SU-DHL-6 (cell line): Measurements from ENCODE around the gene PRRT4.

Source experiments
- H2AFZ ChIP-seq: fragments of 200-600 bp; sonication (generic); 2 replicates; pipeline ENCODE4 v1.6.1; 2014; ENCODE audit warnings: low read depth, mild to moderate bottlenecking, moderate library complexity, mixed read lengths, antibody characterized with exemption, low read length; ENCODE audit not compliant: severe bottlenecking
- H3F3A ChIP-seq: fragments of 200-600 bp; shearing (Covaris generic); 2 replicates; pipeline ENCODE4 v1.6.0; 2016; ENCODE audit warnings: antibody characterized with exemption, mild to moderate bottlenecking; ENCODE audit not compliant: insufficient read depth
- H3K27ac ChIP-seq: fragments of 200-600 bp; sonication (generic); 2 replicates; pipeline ENCODE4 v1.5.1; 2016; ENCODE audit warnings: low read depth, mild to moderate bottlenecking, low read length, moderate library complexity, mixed read lengths
- H3K27me3 ChIP-seq: fragments of 200-600 bp; sonication (generic), shearing (Covaris generic); 2 replicates; pipeline ENCODE4 v1.6.0; 2014; ENCODE audit warnings: mild to moderate bottlenecking, low read length
- H3K36me3 ChIP-seq: fragments of 200-600 bp; sonication (generic); 2 replicates; pipeline ENCODE4 v1.6.1; 2014; ENCODE audit warnings: mild to moderate bottlenecking, low read length, mixed read lengths
- H3K4me2 ChIP-seq: fragments of 300-600, 200-600 bp; shearing (Covaris generic), sonication (generic); 2 replicates; pipeline ENCODE4 v1.6.0; 2014; ENCODE audit warnings: low read length, low read depth, mild to moderate bottlenecking; ENCODE audit not compliant: poor library complexity, severe bottlenecking
- H3K4me3 ChIP-seq: fragments of 200-600 bp; sonication (generic); 2 replicates; pipeline ENCODE4 v1.5.1; 2014; ENCODE audit warnings: antibody characterized with exemption, low read length, mild to moderate bottlenecking, mixed read lengths; ENCODE audit not compliant: insufficient read depth, poor library complexity, severe bottlenecking
- H3K79me2 ChIP-seq: fragments of 200-600 bp; sonication (generic); 2 replicates; pipeline ENCODE4 v1.6.1; 2014; ENCODE audit warnings: mild to moderate bottlenecking, low read length, moderate library complexity; ENCODE audit not compliant: insufficient read depth
- H3K9ac ChIP-seq: fragments of 200-600 bp; sonication (generic); 2 replicates; pipeline ENCODE4 v1.7.0; 2014; ENCODE audit warnings: mild to moderate bottlenecking, low read length
- H3K9me2 ChIP-seq: fragments of 200-600 bp; sonication (generic); replicated peaks from 2 replicates; pipeline ENCODE4 v1.6.1; 2014; ENCODE audit warnings: low read length; ENCODE audit not compliant: insufficient read depth
- H3K9me3 ChIP-seq: fragments of 200-600 bp; sonication (generic); 2 replicates; pipeline ENCODE4 v1.6.1; 2014; ENCODE audit warnings: low read length, mixed read lengths; ENCODE audit not compliant: insufficient read depth
- H4K20me1 ChIP-seq: fragments of 200-600 bp; sonication (generic); 2 replicates; pipeline ENCODE4 v1.6.1; 2014; ENCODE audit warnings: low read depth, mild to moderate bottlenecking, antibody characterized with exemption, low read length, moderate library complexity, mixed read lengths
- CTCF ChIP-seq: fragments of 200-600 bp; sonication (generic); IDR thresholded peaks from one replicate; pipeline ENCODE4 v1.5.1; 2017; ENCODE audit warnings: antibody characterized with exemption, mild to moderate bottlenecking, low read length, moderate library complexity; ENCODE audit not compliant: insufficient read depth, poor library complexity, severe bottlenecking
- EZH2phosphoT487 ChIP-seq: fragments of 200-600 bp; sonication (generic), shearing (Covaris generic); conservative IDR thresholded peaks from 2 replicates; pipeline ENCODE4 v1.6.1; 2018; ENCODE audit warnings: mild to moderate bottlenecking, antibody characterized with exemption, low read length, moderate library complexity, mixed read lengths

The PRRT4 gene

GRCh38 chr7:128352153-128352537, 9.3 kb downstream of the PRRT4 start:
- H3K9me3 ChIP-seq = no peaks in the 10 kb centered on the region
- no peak overlapping the region for H3K4me3 ChIP-seq
- no peaks in the 10 kb centered on the region for H3K79me2 ChIP-seq
- no peaks in the 10 kb centered on the region for H4K20me1 ChIP-seq
- no peaks in the 10 kb centered on the region for H3K36me3 ChIP-seq
- H3K4me2 ChIP-seq = no peak overlapping the region
- no peak overlapping the region for H3K27ac ChIP-seq
- H3K27me3 ChIP-seq = no peaks in the 10 kb centered on the region
- no peaks in the 10 kb centered on the region for H3F3A ChIP-seq
- H2AFZ ChIP-seq = no peak overlapping the region
- no peak overlapping the region for H3K9ac ChIP-seq
- no peak for TF ChIP-seq CTCF
- TF ChIP-seq EZH2phosphoT487 = no peak
- H3K9me2 ChIP-seq = no peaks in the 10 kb centered on the region

GRCh38 chr7:128351296-128352152, 10.0 kb downstream of the PRRT4 start:
- H3K9ac ChIP-seq = no peak overlapping the region
- no peaks in the 10 kb centered on the region for H3K27me3 ChIP-seq
- H3F3A ChIP-seq = no peaks in the 10 kb centered on the region
- H3K27ac ChIP-seq = no peak overlapping the region
- TF ChIP-seq EZH2phosphoT487 = no peak
- TF ChIP-seq CTCF = no peak
- H3K4me3 ChIP-seq = no peak overlapping the region
- no peaks in the 10 kb centered on the region for H3K79me2 ChIP-seq
- H2AFZ ChIP-seq = no peak overlapping the region
- no peaks in the 10 kb centered on the region for H4K20me1 ChIP-seq
- no peaks in the 10 kb centered on the region for H3K9me3 ChIP-seq
- no peaks in the 10 kb centered on the region for H3K9me2 ChIP-seq
- no peaks in the 10 kb centered on the region for H3K36me3 ChIP-seq
- H3K4me2 ChIP-seq = no peak overlapping the region

- Histone ChIP-seq H3K79me2 (no peaks in the 10 kb centered on the region), H3K27me3 (no peaks in the 10 kb centered on the region), H3K4me2 (no peak overlapping the region)
Measured at GRCh38 chr7:128350708-128351295, 10.7 kb downstream of the PRRT4 start.

More at GRCh38 chr7:128350708-128351295, 10.7 kb downstream of the PRRT4 start:
- Histone ChIP-seq H3K36me3 (no peaks in the 10 kb centered on the region), H3K9me2 (no peaks in the 10 kb centered on the region), H4K20me1 (no peaks in the 10 kb centered on the region), H3K9ac (no peak overlapping the region), H3F3A (no peaks in the 10 kb centered on the region), H3K9me3 (no peaks in the 10 kb centered on the region), H3K27ac (no peak overlapping the region), H3K4me3 (no peak overlapping the region), H2AFZ (no peak overlapping the region)
- TF ChIP-seq EZH2phosphoT487 = no peak
- no peak for TF ChIP-seq CTCF
